HG02852 (cell line): ENCODE measurements around the gene STAT1.

ENCODE experiments used
- ATAC-seq: cut with Tn5 transposase; IDR thresholded peaks from one replicate; pipeline ENCODE4 v1.9.1; 2021; ENCODE audit warnings: mild to moderate bottlenecking, moderate library complexity; ENCODE audit not compliant: unreplicated experiment

The STAT1 gene

GRCh38 chr2:191013932-191014652 lies at the start of gene STAT1:
TSS of gene STAT1 (minus strand) at chr2:191014171. CDS start at chr2:191010003, 4,168 bp downstream.
- ATAC-seq, result peak; percentile 80

GRCh38 chr2:191063584-191063983 lies 49.6 kb upstream of the STAT1 start:
- ATAC-seq, result no peak

- no peak for ATAC-seq
Observed at GRCh38 chr2:191061381-191061980, 47.5 kb upstream of the STAT1 start.

- ATAC-seq, result no peak
Observed at GRCh38 chr2:191059308-191059707, 45.3 kb upstream of the STAT1 start.

GRCh38 chr2:191056228-191056627 lies 42.3 kb upstream of the STAT1 start:
- no peak for ATAC-seq

- no peak for ATAC-seq
Observed at GRCh38 chr2:191053256-191053655, 39.3 kb upstream of the STAT1 start.

GRCh38 chr2:191051825-191052778 lies 38.1 kb upstream of the STAT1 start:
- no peak for ATAC-seq

- no peak for ATAC-seq
Observed at GRCh38 chr2:191051177-191051576, 37.2 kb upstream of the STAT1 start.

- ATAC-seq, result no peak
Observed at GRCh38 chr2:191050640-191050987, 36.6 kb upstream of the STAT1 start.

GRCh38 chr2:191049728-191050639 lies 36.0 kb upstream of the STAT1 start:
- peak; percentile 79 for ATAC-seq

- ATAC-seq, result no peak
Observed at GRCh38 chr2:191048073-191048472, 34.1 kb upstream of the STAT1 start.

GRCh38 chr2:191045141-191045540 lies 31.2 kb upstream of the STAT1 start:
- ATAC-seq, result no peak

GRCh38 chr2:191043438-191043837 lies 29.5 kb upstream of the STAT1 start:
- ATAC-seq, result no peak

- ATAC-seq, result no peak
Observed at GRCh38 chr2:191041418-191042161, 27.6 kb upstream of the STAT1 start.

GRCh38 chr2:191039616-191040015 lies 25.6 kb upstream of the STAT1 start:
- ATAC-seq, result no peak

- ATAC-seq, result no peak
Observed at GRCh38 chr2:191038741-191039140, 24.8 kb upstream of the STAT1 start.

- ATAC-seq, result no peak
Observed at GRCh38 chr2:191038241-191038725, 24.3 kb upstream of the STAT1 start.

GRCh38 chr2:191037351-191037750 lies 23.4 kb upstream of the STAT1 start:
- ATAC-seq, result no peak

GRCh38 chr2:191036363-191036762 lies 22.4 kb upstream of the STAT1 start:
- ATAC-seq, result no peak
